NCI-H2081 treated with DMSO at 0.1 percent for 48 hours (cell line): ENCODE data around the gene REPS2.

Source experiments
- DNase-seq: peaks from one replicate; lab custom pipeline; 2025; lab: John Stamatoyannopoulos, UW

The REPS2 gene

GRCh38 chrX:17082831-17083230, 136.4 kb downstream of the REPS2 start:
- DNase-seq = no peak

GRCh38 chrX:17086317-17086716, 139.9 kb downstream of the REPS2 start:
- DNase-seq = no peak

- DNase-seq = no peak
Observed at GRCh38 chrX:17095161-17095560, 148.7 kb downstream of the REPS2 start.

- DNase-seq = no peak
Observed at GRCh38 chrX:17098516-17099247, 152.2 kb downstream of the REPS2 start.

GRCh38 chrX:17104433-17104832, 158.0 kb downstream of the REPS2 start:
- no peak for DNase-seq

- no peak for DNase-seq
Observed at GRCh38 chrX:17120816-17121215, 174.4 kb downstream of the REPS2 start.

GRCh38 chrX:17154001-17154400, 207.5 kb downstream of the REPS2 start:
- DNase-seq = no peak

GRCh38 chrX:17160975-17161374, 214.5 kb downstream of the REPS2 start:
- no peak for DNase-seq

GRCh38 chrX:17161991-17162390, 215.5 kb downstream of the REPS2 start:
- no peak for DNase-seq

- no peak for DNase-seq
Observed at GRCh38 chrX:17164079-17164478, 217.6 kb downstream of the REPS2 start.

- no peak for DNase-seq
Observed at GRCh38 chrX:17164941-17165340, 218.5 kb downstream of the REPS2 start.

- DNase-seq = no peak
Observed at GRCh38 chrX:17167915-17168314, 221.5 kb downstream of the REPS2 start.

- DNase-seq = no peak
Observed at GRCh38 chrX:17170973-17171372, 224.5 kb downstream of the REPS2 start.

GRCh38 chrX:17174671-17175070, 228.2 kb downstream of the REPS2 start:
- no peak for DNase-seq

- no peak for DNase-seq
Observed at GRCh38 chrX:17182317-17182716, 235.9 kb downstream of the REPS2 start.

- no peak for DNase-seq
Observed at GRCh38 chrX:17183566-17183965, 237.1 kb downstream of the REPS2 start.

- DNase-seq = no peak
Observed at GRCh38 chrX:17185431-17185830, 239.0 kb downstream of the REPS2 start.

GRCh38 chrX:17187136-17187756, 240.8 kb downstream of the REPS2 start:
- DNase-seq = no peak

- no peak for DNase-seq
Observed at GRCh38 chrX:17192106-17192505, 245.6 kb downstream of the REPS2 start.
